Neural progenitor cell (in vitro differentiated cells): ENCODE data around the gene L3MBTL3. TPM values are rescaled to one million over a fixed set of nuclear protein-coding genes. Genes with fewer than 3 reads are reported as not detected.

Experiments used
- DNase-seq: peaks from one replicate; pipeline ENCODE4 v3.0.0-alpha.2; 2016; ENCODE audit warnings: low spot score
- H2AFZ ChIP-seq: fragments of 200-600 bp; sonication (generic); replicated peaks from 2 replicates; pipeline ENCODE4 v1.6.1; 2016; ENCODE audit warnings: antibody characterized with exemption
- H3F3A ChIP-seq: fragments of 200-600 bp; sonication (generic); 2 replicates; pipeline ENCODE4 v1.6.1; 2016; ENCODE audit warnings: antibody characterized with exemption, low read depth
- H3K27ac ChIP-seq: fragments of 200-600 bp; sonication (generic); 2 replicates; pipeline ENCODE4 v1.5.1; 2016; ENCODE audit warnings: mild to moderate bottlenecking
- H3K27me3 ChIP-seq: fragments of 200-600 bp; sonication (generic); 2 replicates; pipeline ENCODE4 v1.6.1; 2016; ENCODE audit warnings: mild to moderate bottlenecking, moderate library complexity
- H3K36me3 ChIP-seq: fragments of 200-600 bp; sonication (generic); 2 replicates; pipeline ENCODE4 v1.5.1; 2016
- H3K4me1 ChIP-seq: fragments of 200-600 bp; sonication (generic); 2 replicates; pipeline ENCODE4 v1.6.1; 2016; ENCODE audit warnings: mixed run types
- H3K4me2 ChIP-seq: fragments of 200-600 bp; sonication (generic); 2 replicates; pipeline ENCODE4 v1.6.1; 2016
- H3K4me3 ChIP-seq: fragments of 200-600 bp; sonication (generic); 2 replicates; pipeline ENCODE4 v1.5.1; 2016
- H3K79me2 ChIP-seq: fragments of 200-600 bp; sonication (generic); 2 replicates; pipeline ENCODE4 v1.6.1; 2016; ENCODE audit warnings: low read depth
- H3K9ac ChIP-seq: fragments of 200-600 bp; sonication (generic); 2 replicates; pipeline ENCODE4 v1.6.1; 2016
- H3K9me3 ChIP-seq: fragments of 200-600 bp; sonication (generic); 2 replicates; pipeline ENCODE4 v1.5.1; 2016; ENCODE audit warnings: low read depth
- H4K20me1 ChIP-seq: fragments of 200-600 bp; sonication (generic); 2 replicates; pipeline ENCODE4 v1.6.1; 2016; ENCODE audit warnings: low read depth
- H3K27ac Mint-ChIP-seq: 3 replicates; pipeline ENCODE4 v1.8.0; 2021; ENCODE audit warnings: mixed read lengths
- H3K27me3 Mint-ChIP-seq: 2 replicates; pipeline ENCODE4 v1.8.0; 2022; ENCODE audit warnings: low read depth, mild to moderate bottlenecking, inconsistent platforms, moderate library complexity, mixed read lengths; ENCODE audit not compliant: insufficient read depth
- H3K36me3 Mint-ChIP-seq: 3 replicates; pipeline ENCODE4 v1.8.0; 2021; ENCODE audit warnings: mixed read lengths
- H3K4me1 Mint-ChIP-seq: 3 replicates; pipeline ENCODE4 v1.8.0; 2021; ENCODE audit warnings: mixed read lengths
- H3K4me3 Mint-ChIP-seq: 3 replicates; pipeline ENCODE4 v1.8.0; 2021; ENCODE audit warnings: mild to moderate bottlenecking, moderate library complexity, mixed read lengths
- H3K9me3 Mint-ChIP-seq: 3 replicates; pipeline ENCODE4 v1.8.0; 2020; ENCODE audit warnings: mixed read lengths
- EZH2 ChIP-seq: fragments of 200-600 bp; sonication (generic); IDR thresholded peaks from 2 replicates; pipeline ENCODE4 v1.6.1; 2017; ENCODE audit warnings: antibody characterized with exemption, mild to moderate bottlenecking, moderate library complexity
- EZH2phosphoT487 ChIP-seq: fragments of 200-600 bp; sonication (generic); IDR thresholded peaks from 2 replicates; pipeline ENCODE4 v1.6.1; 2017; ENCODE audit warnings: antibody characterized with exemption
- total RNA-seq: library from RNA; depleted of rRNA; stranded (reverse); fragments of >200 nt; gene quantifications from 2 replicates; pipeline ENCODE4 v1.2.3, GENCODE V29; 2015; ENCODE audit warnings: low replicate concordance
- TF ChIP-seq, protein P1 (sequence below): fragments of 200-600 bp; sonication (generic); IDR thresholded peaks from 2 replicates; pipeline ENCODE4 v1.5.1; 2017; ENCODE audit warnings: antibody characterized with exemption, mild to moderate bottlenecking

The L3MBTL3 gene
- total RNA-seq, 1 donor from 2014 or later, result 22.2 TPM

DNA sequence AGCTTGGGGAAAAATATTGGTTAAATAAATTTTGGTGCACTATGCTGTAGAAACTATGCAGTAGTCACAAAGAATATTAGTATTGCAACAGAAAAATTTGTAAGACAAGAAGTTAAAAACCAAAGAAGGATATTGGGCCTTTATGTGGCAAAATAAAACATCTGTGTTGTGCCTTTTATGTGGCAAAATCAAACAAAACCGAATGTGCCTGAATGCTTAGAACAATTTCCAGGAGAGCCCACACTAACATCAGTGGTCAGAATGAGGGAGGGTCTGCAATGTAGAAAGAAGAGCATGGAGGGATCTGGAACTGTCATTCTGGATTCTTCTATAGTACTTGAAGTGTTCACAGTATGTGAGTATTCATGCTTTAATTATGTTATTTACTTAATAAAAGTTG lies 75.2 kb downstream of the L3MBTL3 start:
- DNase-seq, result no peak
- peaks cover 29% of the 10 kb centered on the region for H3K36me3 Mint-ChIP-seq
- no peaks in the 10 kb centered on the region for H3K27me3 ChIP-seq
- no peaks in the 10 kb centered on the region for H3K27me3 Mint-ChIP-seq
- no peaks in the 10 kb centered on the region for H3K9me3 ChIP-seq
- no peaks in the 10 kb centered on the region for H3F3A ChIP-seq
- H3K4me3 ChIP-seq, result no peak overlapping the region
- TF ChIP-seq, protein P1, sequence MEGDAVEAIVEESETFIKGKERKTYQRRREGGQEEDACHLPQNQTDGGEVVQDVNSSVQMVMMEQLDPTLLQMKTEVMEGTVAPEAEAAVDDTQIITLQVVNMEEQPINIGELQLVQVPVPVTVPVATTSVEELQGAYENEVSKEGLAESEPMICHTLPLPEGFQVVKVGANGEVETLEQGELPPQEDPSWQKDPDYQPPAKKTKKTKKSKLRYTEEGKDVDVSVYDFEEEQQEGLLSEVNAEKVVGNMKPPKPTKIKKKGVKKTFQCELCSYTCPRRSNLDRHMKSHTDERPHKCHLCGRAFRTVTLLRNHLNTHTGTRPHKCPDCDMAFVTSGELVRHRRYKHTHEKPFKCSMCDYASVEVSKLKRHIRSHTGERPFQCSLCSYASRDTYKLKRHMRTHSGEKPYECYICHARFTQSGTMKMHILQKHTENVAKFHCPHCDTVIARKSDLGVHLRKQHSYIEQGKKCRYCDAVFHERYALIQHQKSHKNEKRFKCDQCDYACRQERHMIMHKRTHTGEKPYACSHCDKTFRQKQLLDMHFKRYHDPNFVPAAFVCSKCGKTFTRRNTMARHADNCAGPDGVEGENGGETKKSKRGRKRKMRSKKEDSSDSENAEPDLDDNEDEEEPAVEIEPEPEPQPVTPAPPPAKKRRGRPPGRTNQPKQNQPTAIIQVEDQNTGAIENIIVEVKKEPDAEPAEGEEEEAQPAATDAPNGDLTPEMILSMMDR, result no peak
- TF ChIP-seq EZH2 (no peak), EZH2phosphoT487 (no peak)
- no peaks in the 10 kb centered on the region for H3K79me2 ChIP-seq
- no peak overlapping the region for H3K4me3 Mint-ChIP-seq
- no peak overlapping the region for H3K27ac Mint-ChIP-seq
- no peaks in the 10 kb centered on the region for H4K20me1 ChIP-seq
- H3K9me3 Mint-ChIP-seq, result no peaks in the 10 kb centered on the region
- peaks cover 11% of the 10 kb centered on the region for H3K4me1 Mint-ChIP-seq
- no peaks in the 10 kb centered on the region for H3K4me1 ChIP-seq
- no peak overlapping the region for H3K4me2 ChIP-seq
- no peak overlapping the region for H3K9ac ChIP-seq
- H2AFZ ChIP-seq, result no peak overlapping the region
- no peak overlapping the region for H3K27ac ChIP-seq
- H3K36me3 ChIP-seq, result peaks cover 3% of the 10 kb centered on the region

DNA sequence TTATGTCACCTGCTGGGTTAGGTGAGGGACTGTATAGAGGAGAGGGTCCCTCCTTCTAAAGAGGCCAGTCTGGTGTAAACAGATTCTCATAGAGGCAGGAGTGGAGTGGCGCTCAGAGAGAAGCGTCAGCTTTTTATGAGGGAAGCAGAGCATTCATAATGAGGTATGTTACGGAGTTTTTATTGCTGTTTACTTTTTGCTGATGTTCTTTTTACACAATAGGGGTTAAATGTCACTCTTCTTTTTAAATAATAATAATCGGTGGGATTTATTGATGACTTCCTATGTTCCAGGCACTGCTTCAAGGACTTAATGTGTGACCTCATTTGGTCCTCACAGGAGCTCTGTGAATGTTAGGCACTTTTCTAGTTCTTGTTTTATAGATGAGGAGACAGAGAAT lies 79.9 kb downstream of the L3MBTL3 start:
- no peaks in the 10 kb centered on the region for H3K36me3 ChIP-seq
- H3K79me2 ChIP-seq, result no peaks in the 10 kb centered on the region
- Mint-ChIP-seq H3K36me3 (peaks cover 35% of the 10 kb centered on the region), H3K27me3 (no peaks in the 10 kb centered on the region), H3K27ac (no peak overlapping the region), H3K4me1 (peaks cover 12% of the 10 kb centered on the region), H3K4me3 (no peak overlapping the region), H3K9me3 (peaks cover 2% of the 10 kb centered on the region)
- H3K27me3 ChIP-seq, result no peaks in the 10 kb centered on the region
- no peaks in the 10 kb centered on the region for H3K4me1 ChIP-seq
- no peak overlapping the region for H3K27ac ChIP-seq
- H3K9ac ChIP-seq, result no peak overlapping the region
- H3K4me3 ChIP-seq, result no peak overlapping the region
- no peaks in the 10 kb centered on the region for H3K9me3 ChIP-seq
- no peak overlapping the region for H3K4me2 ChIP-seq
- no peaks in the 10 kb centered on the region for H4K20me1 ChIP-seq
- TF ChIP-seq EZH2phosphoT487 (no peak), EZH2 (no peak)
- TF ChIP-seq, protein P1, result no peak
- no peak overlapping the region for H2AFZ ChIP-seq
- H3F3A ChIP-seq, result no peaks in the 10 kb centered on the region
- no peak for DNase-seq

DNA sequence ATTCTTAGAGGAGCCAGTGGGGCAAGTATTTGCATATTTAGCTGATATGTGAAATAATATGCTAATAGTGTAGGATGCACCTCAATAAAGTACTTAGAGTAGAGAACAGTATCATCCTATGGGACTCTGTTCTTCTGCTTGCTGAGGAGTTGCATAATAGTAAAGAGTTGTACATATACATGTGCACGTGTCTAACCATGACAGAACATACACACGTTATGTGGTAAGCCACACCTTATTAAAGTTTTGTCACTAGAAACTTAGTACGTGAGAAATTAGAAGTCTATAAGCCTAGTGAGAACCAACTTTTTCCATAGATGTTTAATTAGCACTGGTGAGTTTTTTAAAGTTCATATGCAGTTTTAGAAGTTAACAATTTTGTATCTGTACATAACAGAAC lies 80.7 kb downstream of the L3MBTL3 start:
- H3K9me3 Mint-ChIP-seq, result peaks cover 2% of the 10 kb centered on the region
- no peak overlapping the region for H2AFZ ChIP-seq
- no peak overlapping the region for H3K4me3 ChIP-seq
- no peaks in the 10 kb centered on the region for H3K27me3 ChIP-seq
- H3K4me1 ChIP-seq, result no peaks in the 10 kb centered on the region
- no peak for DNase-seq
- H3K9me3 ChIP-seq, result no peaks in the 10 kb centered on the region
- H3K79me2 ChIP-seq, result no peaks in the 10 kb centered on the region
- H3K4me3 Mint-ChIP-seq, result no peak overlapping the region
- no peak for TF ChIP-seq EZH2
- TF ChIP-seq, protein P1, result no peak
- TF ChIP-seq EZH2phosphoT487, result no peak
- H3K27ac Mint-ChIP-seq, result no peak overlapping the region
- H4K20me1 ChIP-seq, result no peaks in the 10 kb centered on the region
- H3K9ac ChIP-seq, result no peak overlapping the region
- no peaks in the 10 kb centered on the region for H3F3A ChIP-seq
- no peak overlapping the region for H3K27ac ChIP-seq
- peaks cover 16% of the 10 kb centered on the region for H3K4me1 Mint-ChIP-seq
- peaks cover 35% of the 10 kb centered on the region for H3K36me3 Mint-ChIP-seq
- no peaks in the 10 kb centered on the region for H3K27me3 Mint-ChIP-seq
- no peaks in the 10 kb centered on the region for H3K36me3 ChIP-seq
- H3K4me2 ChIP-seq, result no peak overlapping the region
